ENCODE results near the gene HSPA4L.

HSPA4L gene

DNA sequence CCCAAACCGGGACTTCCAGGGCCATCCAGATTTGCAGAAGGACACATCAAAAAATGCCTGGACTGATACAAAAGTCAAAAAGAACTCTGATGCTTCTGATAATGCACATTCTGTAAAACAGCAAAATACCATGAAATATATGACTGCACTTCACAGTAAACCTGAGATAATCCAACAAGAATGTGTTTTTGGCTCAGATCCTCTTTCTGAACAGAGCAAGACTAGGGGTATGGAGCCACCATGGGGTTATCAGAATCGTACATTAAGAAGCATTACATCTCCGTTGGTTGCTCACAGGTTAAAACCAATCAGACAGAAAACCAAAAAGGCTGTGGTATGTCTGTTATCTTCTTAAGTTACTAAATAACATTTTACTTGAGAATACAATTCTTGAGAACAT, 107.8 kb downstream of the HSPA4L start:
- no peak for DNase-seq (ENCODE audit: low spot score)
- Histone ChIP-seq H3K27ac (no peak overlapping the region), H3K4me3 (no peak overlapping the region)
- TF ChIP-seq, protein P1, sequence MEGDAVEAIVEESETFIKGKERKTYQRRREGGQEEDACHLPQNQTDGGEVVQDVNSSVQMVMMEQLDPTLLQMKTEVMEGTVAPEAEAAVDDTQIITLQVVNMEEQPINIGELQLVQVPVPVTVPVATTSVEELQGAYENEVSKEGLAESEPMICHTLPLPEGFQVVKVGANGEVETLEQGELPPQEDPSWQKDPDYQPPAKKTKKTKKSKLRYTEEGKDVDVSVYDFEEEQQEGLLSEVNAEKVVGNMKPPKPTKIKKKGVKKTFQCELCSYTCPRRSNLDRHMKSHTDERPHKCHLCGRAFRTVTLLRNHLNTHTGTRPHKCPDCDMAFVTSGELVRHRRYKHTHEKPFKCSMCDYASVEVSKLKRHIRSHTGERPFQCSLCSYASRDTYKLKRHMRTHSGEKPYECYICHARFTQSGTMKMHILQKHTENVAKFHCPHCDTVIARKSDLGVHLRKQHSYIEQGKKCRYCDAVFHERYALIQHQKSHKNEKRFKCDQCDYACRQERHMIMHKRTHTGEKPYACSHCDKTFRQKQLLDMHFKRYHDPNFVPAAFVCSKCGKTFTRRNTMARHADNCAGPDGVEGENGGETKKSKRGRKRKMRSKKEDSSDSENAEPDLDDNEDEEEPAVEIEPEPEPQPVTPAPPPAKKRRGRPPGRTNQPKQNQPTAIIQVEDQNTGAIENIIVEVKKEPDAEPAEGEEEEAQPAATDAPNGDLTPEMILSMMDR (IDR thresholded peaks at IDR 0.05) = no peak

All from coronary artery (tissue), 2 donors.